GM21717 (cell line): ENCODE measurements around the gene SOWAHA.

Source experiments
- ATAC-seq: cut with Tn5 transposase; IDR thresholded peaks from one replicate; pipeline ENCODE4 v1.9.1; 2021; ENCODE audit warnings: mild to moderate bottlenecking, moderate library complexity; ENCODE audit not compliant: unreplicated experiment

The SOWAHA gene

GRCh38 chr5:132812781-132813598 is at the start of gene SOWAHA:
TSS of gene SOWAHA (plus strand) at chr5:132813302. CDS start at chr5:132813622, 320 bp downstream.
- ATAC-seq: no peak

GRCh38 chr5:132764051-132764450 is 49.1 kb upstream of the SOWAHA start:
- ATAC-seq: no peak

DNA sequence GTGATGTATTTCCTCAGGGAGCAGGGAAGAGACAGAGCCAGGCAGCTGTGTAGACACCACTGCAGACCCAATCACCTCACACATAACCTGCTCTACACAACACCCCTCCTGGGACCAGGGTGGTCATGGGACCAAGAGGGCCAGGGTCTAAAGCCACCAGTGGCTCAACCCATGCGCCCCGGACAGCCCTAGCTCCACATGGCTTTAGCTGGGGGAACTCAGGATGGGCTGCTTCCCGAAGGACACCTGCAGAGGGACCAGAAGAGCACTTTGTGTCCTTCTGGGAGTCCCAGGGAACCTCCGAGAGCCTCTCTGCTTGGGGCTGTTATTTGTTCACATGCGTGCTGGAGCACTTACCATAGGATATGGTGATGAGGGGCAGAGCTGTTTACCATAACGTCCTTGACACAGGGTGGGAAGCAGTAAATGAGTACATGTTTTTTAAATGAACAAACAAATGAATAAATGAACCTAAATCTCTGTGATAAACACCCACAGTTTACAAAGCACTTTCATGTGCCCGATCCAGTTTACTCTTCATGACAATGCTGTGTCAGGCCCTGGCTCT is 48.3 kb upstream of the SOWAHA start:
- ATAC-seq: no peak

- ATAC-seq: no peak
Measured at GRCh38 chr5:132765311-132766019, 47.6 kb upstream of the SOWAHA start.

DNA sequence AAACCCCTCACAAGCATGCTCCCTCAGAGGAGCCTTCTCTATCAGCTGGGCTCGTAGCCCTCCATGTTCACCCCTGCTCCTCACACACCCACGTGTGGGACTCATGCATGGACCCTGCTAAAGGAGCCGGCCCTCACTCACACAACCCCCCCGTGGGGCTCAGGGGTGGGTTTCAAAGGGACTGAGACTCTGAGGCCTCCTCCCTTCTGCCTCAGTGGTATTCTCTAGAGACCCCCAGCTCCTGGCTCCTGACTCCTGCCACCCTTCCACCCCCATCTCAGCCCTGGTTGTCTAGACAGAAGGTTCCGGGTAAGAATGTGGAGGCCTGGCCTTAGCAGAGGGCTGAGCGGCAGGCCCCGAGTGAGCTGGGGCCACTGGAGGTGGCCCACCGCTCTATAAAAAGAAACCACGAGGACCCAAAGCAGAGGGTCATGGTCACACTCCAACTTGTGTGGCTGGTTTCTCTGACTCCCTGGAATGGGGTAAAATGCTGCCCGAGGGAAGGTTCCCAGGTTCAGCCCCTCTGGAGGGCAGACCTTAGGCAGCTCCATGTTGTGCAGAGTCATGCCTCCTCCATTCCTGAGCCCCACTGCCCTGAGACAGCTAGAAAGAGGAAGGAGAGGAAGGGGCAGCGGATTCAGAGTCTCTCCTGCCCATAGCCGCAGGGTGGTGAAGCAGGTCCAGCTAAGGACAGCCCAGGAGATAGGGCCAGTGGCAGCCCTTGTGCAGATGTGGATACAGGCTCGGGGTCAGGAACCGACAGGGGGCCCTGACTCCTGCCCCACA is 46.9 kb upstream of the SOWAHA start:
- no peak for ATAC-seq

DNA sequence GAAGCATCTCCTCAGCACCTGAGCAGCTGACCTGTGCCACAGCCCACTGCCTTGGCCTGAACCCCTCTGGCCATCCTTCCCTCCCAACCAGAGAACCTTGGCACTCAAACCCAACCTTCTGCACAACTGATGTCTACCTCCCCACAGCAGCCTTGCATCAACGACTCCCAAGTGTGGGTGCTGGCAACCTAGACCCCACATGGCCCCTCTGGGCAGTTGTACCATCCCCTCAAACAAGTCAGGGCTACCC is 46.4 kb upstream of the SOWAHA start:
- no peak for ATAC-seq

DNA sequence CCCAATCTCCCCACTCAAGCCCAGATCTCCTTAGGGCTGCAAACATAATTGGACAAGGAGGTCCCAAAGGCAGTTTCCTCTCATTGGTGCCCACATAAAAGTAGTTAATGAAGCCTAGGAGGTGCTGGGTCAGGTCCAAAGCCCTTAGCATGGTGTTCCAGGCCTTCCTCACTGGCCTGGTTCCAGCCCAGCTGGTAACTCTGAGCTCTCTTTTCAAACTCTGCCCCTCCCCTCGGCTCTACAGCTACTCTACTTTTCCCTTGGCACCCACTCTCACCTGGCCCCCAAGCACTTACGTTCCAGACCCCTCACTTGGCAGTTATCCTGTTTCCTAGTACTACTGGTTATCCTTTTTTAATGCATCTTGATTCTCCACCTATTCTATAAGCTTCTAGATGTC is 46.0 kb upstream of the SOWAHA start:
- ATAC-seq: no peak

GRCh38 chr5:132768485-132768868 is 44.6 kb upstream of the SOWAHA start:
- ATAC-seq: no peak

- ATAC-seq: no peak
Measured at GRCh38 chr5:132770476-132771159, 42.5 kb upstream of the SOWAHA start.

- no peak for ATAC-seq
Measured at GRCh38 chr5:132771503-132771998, 41.6 kb upstream of the SOWAHA start.

DNA sequence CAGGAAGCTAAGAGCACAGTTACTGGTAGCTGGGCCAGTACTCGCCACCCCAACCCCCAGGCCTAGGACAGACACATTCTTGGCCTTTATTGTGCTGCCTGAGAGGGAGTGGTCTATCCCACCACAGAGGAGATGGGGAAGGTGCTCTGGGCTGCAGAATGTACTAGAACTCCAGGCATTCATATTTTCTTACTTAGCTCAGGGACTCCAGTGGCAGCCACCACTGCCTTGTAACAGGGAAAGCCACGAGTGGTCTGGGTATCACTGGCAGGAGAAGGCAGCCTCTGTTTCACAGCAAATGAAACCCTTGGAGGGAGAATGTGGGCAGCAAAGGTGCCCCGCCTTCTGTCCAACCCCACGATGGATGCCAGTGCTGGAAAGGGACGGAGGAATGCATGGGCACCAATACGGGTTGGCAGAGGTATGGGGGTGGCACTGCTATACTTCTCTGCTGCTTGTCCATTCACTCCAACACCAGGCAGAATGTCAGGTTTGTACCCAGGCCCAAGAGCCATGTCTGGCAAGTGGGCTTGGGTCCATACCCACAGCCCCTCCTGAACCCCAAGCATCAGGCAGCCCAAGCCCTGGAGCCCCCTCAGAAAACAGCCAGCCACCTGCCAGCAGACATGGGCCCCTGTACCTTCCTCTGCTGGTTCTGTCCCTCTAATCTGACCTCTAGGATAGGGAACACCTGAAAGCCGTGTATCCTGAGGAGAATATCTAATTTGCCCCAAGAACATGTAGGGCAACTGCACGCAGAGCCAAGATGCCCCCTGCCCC is 40.6 kb upstream of the SOWAHA start:
- ATAC-seq: no peak

DNA sequence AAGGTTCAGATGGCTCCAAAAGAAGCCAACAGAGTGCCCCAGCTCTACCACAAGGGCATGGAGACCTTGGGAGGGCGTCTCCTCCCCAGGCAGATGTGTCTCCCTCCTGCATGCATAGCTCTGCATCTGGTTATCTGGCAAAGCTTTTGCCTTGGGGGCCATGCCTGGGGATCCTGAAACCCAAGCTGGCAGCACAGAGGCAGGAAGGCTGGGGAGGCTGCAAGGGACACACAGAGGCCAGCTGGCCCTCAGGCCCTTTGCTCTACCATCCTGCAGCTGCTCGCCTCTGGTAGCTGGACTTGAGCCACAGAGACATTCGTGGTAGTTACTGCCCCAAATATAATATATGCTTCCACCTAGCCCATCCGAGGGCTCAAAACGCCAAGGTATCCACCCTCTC is 40.0 kb upstream of the SOWAHA start:
- no peak for ATAC-seq

DNA sequence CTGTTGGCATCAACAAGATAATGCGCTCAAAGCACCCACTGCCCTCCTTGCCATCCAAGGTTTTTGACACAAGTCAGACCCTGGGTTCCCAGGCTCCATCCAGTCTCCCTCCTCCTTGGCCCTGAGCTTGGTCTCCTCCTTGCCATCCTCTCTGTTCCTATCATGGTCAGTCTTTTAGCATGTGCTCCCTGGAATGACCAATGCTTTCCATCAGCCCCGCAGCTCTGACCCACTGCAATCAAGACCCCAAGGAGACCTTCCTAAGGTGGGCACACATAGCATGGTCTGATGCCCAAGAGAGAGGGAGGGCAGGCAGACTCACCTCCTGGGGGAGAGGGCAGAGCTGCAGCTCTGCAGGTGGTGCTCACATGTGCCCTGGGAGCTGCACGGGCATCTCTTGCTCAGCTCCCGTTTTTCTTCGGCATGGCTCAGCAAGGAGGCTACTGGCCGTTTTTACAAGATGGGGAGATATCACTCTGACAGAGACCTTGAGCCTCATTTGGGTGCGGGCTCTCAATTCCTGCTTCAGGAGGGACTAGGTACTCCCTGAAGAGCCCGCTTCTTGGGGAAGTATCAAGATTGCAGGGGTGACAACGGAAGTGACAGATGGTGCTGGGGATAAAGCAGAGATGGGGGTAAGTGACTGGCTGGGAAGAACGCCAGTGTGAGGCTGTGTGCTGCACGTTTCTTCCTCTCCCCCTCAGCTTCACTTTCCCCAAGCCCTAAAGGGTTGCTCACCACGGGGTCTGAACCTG is 39.3 kb upstream of the SOWAHA start:
- no peak for ATAC-seq

- ATAC-seq: no peak
Measured at GRCh38 chr5:132774406-132774805, 38.7 kb upstream of the SOWAHA start.

GRCh38 chr5:132774896-132775295 is 38.2 kb upstream of the SOWAHA start:
- no peak for ATAC-seq

DNA sequence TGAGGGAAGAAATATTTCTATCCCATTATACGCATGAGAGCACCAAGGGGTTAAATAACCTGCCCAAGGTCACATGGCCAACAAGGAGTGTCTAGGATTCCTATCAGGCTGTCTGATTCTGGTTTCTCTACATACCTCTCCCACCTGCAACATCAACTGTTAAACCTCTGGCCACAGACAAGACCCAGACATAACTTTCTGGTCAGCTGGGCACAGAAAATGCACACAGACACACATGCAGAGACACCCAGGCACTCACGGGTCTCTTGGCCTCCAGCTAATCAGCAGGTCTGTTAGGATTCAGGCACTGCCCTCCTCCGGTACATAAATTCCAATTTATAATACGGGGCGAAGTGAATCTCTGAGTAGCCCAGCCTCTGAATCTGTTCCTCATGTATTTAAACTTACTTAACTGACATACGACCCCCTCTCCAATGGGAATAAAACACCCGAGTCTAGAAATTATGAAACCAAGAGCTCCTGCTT is 37.6 kb upstream of the SOWAHA start:
- ATAC-seq: no peak

GRCh38 chr5:132776131-132776937 is 36.8 kb upstream of the SOWAHA start:
- no peak for ATAC-seq

DNA sequence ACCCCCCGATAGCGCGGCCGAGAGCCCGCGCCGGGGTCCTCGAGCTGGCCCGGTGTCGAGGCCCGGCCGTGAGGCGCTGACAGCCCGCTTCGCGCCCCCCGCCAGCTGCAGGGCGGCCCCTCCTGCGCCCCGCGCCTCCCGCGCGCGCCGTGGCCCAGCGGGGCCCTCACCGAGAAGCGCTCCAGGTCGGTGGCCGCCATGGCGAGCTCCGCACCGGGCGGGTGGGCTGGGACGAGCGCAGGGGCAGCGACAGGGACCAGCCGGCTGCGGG is 36.2 kb upstream of the SOWAHA start:
- ATAC-seq: no peak
